NCI-H2171 treated with DMSO at 0.1 percent for 48 hours (cell line): ENCODE results near the gene AATK.

Experiments used
- DNase-seq: peaks from one replicate; lab custom pipeline; 2025; lab: John Stamatoyannopoulos, UW

AATK gene

DNA sequence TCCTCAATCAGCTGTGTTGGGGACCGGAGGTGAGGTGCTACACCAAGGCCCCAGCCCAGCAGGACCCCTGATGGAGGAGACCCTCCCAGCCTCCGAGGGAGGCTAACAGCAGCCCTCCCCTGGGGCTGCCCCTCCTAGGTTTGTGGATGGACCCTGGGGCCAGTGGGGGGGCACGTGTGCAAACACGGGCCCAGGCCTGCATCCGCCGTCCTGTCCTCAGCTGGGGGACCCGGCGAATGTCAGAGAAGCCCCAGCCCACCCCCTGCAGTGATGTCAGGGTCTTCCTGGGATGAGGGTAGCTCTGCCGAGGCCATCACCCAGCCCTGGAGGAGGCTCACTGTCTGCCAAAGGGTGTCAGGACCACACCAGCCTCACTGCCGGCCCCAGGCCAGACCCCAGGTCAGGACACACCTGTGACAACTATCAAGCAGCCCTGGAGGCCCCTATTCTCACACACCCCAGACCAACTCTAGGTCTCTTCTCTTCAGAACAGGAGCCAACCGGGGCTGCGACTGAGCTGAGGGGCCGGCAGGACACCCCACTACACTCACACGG, 30.0 kb upstream of the AATK start:
- no peak for DNase-seq

- DNase-seq = no peak
These were observed 29.2 kb upstream of the AATK start for GRCh38 chr17:81194941-81195901.

DNA sequence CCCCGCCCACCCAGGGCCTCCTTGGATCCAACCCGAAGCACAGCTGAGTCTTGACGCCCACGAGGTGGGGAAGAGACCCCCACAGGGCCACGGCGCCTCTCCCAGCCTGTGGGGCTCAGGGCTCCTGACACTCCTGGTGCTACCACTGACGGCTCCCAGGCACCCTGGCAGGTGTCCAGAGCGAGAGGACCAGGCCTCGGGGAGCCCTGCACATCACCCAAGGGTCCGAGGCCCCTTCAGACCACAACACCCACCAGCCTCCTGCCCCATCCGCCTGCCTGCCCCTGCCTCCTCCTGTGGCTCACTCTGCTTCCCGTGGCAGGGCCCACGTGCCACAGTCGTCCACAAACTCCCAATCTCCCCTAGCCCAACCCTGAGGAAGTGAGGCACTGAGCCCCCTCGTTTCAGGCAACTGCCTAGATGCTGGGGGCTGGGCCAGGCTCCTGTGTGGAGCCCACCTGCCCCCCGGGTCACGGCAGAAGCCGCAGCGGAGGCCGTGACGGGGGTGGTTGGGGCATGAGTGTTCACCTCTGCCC, 28.3 kb upstream of the AATK start:
- no peak for DNase-seq

- no peak for DNase-seq
These were observed 27.6 kb upstream of the AATK start for GRCh38 chr17:81193470-81194224.

GRCh38 chr17:81193051-81193410, 27.0 kb upstream of the AATK start:
- no peak for DNase-seq

GRCh38 chr17:81192386-81193050, 26.5 kb upstream of the AATK start:
- DNase-seq = no peak

GRCh38 chr17:81191646-81192045, 25.6 kb upstream of the AATK start:
- DNase-seq = no peak

DNA sequence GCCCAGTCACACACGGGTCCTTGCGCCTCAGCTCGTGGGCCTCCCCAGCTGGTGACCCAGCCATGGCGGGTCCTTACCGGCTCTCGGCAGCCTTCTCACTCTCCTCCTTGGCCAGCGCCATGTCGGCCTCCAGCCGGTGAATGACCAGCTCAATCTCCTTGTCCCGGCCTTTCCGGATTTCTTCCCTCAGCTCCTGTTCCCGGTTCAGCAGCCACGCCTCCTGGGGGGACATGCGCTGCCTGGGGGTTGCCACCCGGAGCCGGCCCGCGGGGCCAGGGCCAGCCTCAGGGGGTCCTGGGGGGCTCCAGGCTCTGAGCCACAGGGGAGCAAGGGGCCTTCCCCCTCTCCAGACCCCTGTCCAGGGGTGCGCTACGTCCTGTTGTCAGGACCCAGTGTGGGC, 25.1 kb upstream of the AATK start:
- no peak for DNase-seq

DNA sequence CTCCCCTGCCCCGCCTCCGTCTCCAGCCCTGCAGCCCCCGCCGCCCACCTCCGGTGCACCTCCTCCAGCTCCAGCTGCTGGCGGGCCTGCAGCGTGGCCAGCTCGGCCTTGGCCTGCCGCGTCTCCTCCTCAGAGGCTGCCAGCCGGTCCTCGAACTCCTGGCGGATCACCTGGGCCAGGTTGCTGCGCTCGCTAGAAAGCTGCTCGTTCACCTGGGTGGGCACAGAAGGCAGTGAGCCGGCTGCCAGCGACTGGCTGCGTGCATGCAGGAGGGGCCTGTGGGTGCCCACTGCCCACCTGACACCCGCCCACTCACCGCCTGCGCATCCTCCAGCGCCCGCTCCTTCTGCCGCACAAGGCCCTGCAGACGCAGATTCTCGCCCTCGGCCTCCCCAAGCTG, 24.6 kb upstream of the AATK start:
- DNase-seq = no peak

DNA sequence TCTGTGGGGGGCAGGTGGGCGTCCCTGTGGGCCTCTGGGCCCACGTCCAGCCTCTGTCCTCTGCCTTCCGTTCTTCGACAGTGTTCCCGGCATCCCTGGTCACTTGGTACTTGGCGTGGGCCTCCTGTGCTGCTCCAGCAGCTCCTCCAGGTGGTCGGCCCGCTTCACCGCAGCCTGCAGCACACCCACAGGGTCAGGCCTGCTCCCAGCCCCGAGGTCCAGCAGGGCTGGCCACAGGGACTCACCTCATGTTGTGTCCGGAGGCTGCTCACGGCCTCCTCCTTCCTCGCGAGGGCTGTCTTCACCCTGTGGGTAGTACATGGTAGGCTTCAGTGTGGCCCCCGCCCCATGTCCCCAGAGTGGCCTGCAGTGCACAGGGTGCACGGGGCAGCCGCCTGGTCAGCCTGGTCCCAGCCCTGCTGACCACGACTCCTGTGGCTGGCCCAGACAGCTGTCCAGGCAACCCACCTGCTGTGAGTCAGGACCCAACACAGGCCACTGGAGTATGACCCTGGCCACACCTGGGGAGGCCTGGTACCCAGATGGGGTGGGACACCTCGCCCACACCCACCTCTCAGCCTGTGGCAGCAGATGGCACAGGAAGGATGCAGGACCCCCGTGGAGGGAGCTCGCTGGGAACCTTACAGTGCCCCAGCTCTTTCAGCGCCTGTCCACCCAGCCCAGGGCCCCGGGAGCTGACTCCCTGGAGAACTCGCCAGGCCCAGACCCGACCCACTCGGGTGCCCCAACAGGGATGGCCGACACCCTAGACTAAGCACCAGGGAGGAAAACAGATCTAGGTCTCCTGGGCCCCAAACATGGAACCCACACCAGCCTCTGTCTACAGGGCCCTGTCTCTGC, 23.9 kb upstream of the AATK start:
- no peak for DNase-seq

GRCh38 chr17:81189016-81189415, 23.0 kb upstream of the AATK start:
- DNase-seq = no peak

DNA sequence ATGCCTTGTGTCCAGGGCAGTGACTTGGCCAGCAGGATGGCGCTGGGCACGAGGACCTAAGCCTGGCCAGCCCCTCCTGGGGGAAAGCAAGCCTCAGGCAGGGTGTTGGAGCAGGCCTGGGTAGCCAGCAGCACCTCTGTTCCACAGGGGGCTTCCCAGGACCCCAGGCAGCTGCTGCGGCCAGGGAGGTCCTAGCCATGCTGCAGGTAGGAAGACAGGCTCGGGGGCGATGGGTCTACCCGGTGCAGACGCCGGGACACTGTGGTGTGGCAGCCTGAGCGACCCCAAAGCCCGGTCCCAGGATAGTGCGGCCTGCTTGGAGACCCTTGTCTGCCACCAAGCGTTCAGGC, 22.4 kb upstream of the AATK start:
- no peak for DNase-seq

GRCh38 chr17:81187586-81188490, 21.8 kb upstream of the AATK start:
- no peak for DNase-seq

GRCh38 chr17:81187120-81187519, 21.1 kb upstream of the AATK start:
- no peak for DNase-seq

DNA sequence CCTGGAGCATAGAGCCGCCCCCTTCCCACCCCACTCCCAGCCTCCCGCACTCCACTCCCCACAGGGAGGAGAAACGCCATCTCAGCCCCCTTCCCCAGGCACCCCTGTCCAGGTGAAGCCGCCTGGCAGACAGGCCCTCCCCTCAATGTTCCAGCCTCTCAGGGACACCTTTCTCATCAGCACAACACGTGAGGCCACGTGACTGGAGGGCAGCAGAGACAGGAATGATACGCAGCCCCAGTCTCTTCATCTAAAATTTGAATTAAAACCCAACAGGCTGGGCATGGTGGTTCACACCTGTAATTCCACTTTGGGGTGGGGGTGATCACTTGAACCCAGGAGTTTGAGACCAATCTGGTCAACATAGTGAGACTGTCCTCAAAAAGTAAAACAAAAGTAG, 20.2 kb upstream of the AATK start:
- no peak for DNase-seq

DNA sequence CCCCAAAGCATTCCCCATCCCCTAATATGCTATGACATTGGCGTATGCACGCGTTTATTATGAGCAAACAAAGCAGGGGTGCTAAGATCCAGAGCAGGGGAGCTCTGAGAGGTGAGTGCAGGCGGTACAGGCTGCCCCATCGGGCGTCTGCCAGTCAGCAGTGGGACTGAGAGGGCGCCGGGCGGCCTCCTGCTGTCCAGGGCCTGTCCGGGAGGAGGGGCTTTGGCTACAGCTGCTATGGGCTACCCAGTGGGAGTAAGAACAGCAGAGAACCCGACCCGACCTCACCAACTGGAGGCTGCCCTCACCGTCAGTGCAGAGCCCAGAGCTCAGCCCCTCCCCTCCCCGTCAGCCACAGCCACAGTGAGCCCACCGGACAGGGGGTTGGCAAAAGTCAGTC, 18.5 kb upstream of the AATK start:
- DNase-seq = no peak

GRCh38 chr17:81183807-81184206, 17.8 kb upstream of the AATK start:
- no peak for DNase-seq

- DNase-seq = no peak
These were observed 17.3 kb upstream of the AATK start for GRCh38 chr17:81183316-81183715.

GRCh38 chr17:81182596-81182995, 16.6 kb upstream of the AATK start:
- no peak for DNase-seq

DNA sequence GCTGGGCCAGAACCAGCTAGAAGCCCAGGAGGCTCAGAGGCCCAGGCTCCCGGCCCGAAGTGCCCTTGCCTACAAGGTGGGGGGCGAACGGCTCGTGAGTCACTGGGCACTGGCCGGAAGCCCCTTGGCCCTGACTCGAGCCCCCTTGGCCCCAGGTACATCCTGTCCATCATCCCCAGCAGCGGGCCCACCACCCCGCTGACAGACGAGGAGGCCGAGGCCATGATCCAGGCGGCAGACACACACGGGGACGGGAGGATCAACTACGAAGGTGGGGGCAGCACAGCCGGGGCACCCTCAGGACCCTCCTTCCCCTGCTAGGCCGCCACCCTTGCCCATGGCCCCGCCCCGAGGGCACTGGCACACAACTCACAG, 15.8 kb upstream of the AATK start:
- no peak for DNase-seq
